HK-2 (cell line): ENCODE data around the gene CACNA2D2.

Source experiments
- DNase-seq: peaks from one replicate; pipeline ENCODE4 v3.0.0-alpha.2; 2018; ENCODE audit not compliant: unreplicated experiment

Gene CACNA2D2

DNA sequence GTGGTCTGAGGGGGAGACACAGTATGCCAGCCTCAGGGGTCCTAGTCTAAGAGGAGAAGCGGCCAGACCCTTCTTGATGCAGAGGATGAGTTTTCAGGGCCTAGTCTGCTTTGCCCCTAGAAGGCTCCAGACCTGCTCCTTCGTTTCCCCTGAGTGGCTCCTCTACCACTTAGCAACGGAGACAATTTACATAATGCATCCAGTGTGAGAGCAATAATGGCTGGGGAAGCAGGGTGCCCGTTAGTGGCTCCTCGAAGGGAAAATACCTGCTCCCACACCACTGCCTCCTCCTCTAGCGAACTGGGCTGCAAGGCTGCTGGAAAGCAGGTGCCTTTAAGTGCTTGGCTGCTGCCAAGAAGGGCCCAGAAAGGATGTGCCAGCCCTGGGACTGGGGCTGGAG lies 38.9 kb downstream of the CACNA2D2 start:
- DNase-seq = no peak

DNA sequence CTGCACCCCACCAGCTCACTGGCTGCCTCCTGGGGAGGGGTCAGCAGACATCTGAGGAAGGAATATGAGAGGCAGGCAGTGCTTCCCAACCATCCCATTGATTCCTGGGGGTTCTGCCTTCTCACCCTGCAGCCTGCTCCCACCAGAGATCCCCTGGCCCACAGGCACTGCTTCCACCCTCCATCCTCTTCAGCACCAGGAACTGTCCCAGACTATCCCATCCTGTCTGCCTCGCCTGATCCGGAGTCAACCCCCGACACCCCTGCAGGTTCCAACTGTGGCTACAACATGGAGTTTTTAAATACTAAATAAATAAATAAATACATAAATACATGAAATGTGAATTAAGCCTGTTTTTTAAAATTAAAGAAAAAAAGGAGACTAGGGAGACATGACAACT lies 43.6 kb downstream of the CACNA2D2 start:
- no peak for DNase-seq

DNA sequence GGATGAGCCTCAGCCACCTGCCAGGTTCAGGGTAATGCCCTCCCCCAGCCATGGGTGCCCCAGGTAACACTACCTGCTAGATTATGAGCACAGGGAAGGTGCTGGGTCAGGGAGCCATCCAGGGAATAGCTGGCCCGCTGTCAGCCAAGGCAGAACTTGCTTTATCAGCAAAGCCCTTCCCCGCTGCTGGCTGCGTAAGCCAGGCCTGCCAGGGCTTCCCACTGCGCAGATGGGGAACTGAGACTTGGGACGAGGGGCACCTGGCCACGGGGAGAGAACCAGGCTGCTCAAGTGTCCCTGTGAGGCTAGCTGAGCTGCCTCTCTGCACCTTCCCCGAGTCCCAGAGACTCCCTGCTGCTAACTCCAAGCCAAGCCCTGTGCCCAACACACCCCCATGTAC lies 45.4 kb downstream of the CACNA2D2 start:
- no peak for DNase-seq

DNA sequence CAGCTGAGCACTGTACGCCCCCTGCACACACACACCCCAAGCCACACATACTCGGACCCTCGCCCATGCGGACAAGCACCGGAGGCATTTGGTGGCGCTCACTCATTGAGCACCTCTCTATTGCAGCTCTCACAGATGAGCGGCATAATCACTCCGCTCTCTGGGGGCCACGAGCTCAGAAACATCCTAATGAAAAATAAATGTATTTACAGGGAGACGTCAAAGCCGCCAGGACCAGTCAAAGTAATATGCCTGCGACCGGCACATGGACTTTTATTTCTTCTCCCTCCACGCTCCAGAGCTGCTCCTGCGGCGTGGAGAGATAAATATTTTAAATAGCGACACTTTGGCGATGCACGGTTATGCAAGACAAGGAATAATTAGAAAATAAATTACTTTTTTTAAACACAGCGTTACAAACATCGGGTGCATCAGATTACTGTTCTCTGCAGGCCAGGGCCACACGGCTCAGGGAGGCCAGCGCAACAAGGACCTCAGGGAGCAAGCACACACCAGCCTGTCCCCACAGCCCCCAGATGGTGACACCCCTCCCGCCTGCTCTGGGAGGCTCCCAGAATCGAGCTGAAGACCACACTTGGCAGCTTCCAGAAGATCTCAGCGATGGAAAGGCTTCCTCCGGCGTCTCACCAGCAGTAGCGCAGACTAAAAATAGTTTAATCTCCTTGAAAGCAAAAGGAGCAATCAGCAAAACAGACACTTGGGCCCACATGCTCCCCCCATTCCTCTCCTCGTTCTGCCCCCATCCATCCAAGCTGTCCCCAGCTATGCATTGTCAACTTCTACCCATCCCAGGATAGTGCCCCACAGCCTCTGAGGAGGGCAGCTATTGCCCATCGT lies 48.0 kb downstream of the CACNA2D2 start:
- no peak for DNase-seq

DNA sequence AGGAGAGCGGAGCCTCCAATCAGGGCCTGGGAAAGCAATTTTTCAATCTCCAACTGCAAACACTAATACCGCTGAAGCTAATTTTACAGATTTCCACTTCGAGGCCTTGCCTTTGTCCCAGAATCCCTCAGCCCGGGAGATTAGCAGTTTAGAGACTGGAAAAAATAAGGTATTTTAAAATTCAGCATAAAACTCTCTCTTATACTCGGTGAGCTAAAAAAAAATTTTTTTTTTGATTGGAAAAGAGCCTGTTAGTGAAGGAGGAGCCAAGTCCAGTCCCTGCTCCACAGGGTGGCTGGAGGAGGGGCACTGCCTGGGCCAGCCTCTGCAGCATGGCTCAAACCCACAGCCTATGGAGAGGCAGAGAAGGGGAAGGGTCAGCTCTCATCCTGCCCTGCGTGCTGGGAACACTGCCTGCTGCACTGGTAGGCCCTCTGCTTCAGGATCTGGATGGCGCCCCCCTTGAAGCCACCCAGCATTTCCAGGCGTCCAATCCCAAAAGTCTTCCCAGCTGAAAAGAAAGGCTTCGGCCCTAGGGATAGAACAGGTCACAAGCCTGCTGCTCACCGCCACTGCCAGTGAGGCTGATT lies 48.9 kb downstream of the CACNA2D2 start:
- DNase-seq = no peak

DNA sequence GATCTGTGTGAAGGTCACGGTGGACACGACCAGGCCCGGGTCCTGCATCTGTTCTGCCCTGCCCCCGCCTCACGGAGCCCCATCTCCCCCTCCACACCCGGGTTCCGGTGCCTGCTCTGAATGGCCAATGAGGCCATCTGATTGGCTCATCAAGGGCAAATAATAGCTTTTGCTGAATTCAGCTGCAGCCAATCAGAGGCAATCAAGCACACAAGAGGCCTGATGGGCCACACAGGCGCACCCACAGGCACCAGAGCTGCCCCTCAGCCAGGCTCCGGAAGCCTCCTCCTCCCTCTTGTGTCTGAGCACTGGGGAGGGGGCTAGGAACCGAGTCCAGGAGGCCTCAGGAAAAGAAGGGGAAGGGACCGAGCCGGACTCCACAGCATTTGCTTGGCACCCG lies 49.5 kb downstream of the CACNA2D2 start:
- no peak for DNase-seq

DNA sequence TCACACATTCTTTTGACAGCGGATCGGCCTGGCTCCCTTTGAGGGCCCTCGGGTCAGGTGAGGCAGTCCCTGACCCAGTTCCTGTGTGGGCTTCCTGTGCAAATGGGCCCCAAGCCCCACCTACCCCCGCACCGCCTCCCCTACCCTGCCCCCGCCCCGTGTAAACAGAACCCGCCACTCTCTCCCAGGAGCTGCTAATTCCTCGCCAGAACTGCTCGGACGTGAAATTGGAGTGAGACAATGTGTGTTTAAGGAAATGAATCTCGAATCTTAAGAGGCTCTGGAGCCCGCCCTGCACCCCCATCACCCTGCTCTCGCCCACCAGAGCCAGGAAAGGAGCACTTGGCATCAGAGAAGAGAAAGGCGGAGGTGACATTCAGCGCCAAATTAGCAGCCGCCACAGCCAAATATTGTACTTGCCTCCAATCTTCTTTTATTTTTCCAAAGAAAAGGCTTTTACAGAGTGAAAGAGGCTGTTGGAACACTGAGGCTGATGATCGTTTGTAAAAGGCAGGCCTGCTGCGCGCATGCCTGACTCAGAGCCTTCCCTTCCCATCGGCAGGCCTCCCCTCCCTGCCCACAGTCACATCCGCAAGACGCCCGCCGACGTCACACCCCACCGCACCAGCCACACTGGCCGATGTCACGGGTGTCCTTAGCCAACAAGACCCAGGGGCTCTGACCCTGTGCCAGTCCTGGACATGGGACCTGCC lies 53.1 kb downstream of the CACNA2D2 start:
- DNase-seq = peak; percentile 53

DNA sequence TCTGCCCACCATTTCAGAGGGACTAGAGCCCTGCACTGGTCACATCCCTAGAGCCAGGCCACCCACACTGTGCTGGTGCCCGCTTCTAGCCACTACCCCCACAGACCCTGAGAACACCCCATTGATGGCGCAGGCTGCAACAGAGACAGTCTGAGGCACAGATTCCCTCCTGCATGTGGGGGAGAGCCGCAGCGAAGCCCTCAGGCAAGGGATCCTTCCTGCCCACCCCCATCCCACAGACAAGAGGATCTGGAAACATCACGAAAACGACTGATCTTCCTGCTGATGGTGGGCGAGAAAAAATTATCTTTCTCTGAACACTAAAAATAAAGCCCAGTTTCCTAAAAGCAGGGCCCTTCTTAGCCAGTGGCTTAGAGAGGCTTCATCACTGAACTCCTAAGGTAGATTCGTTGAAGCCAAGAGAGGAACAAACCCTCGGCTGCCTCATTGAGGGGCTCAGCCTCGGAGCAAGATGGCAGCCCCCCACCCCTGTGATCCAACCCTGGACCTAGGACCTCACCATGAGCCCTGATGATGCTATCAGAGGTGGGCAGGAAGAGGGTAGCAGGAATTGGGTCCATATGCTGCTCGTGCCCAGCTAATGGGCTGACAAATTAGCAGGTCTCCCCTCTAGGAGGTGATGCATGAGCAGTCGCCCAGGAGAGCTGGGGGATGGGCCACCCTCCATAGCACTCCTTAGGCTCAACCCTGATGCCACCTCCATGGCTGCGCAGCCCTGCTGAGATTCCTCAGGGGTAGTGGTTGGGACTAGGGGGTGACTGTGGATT lies 54.5 kb downstream of the CACNA2D2 start:
- DNase-seq = no peak

DNA sequence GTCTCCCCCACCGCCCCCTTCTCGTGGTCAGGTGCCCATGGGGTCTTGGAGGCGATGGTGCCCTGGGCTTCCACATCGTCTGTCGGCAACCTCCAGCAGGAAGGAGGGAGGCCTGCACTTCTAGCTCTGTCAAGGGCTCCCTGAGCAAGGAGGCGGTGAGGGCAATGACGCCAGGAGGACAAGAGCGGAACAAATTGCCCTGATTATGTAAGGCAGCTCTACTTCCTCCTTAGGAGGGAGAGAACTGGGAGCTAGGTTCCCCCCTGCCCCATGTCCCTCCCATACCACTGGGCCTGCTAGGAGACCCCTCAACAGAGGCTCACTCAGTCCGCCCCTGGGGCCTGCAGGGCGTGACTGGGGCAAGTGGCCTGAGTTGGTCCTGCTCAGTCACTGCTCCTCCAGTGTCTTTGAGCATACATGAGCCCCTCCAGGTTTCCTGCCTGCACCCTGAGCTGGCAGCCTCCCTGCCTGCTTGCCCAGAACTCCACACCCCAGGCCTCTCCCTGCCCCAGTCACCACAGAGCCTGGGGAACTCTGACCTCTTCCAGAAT lies 56.1 kb downstream of the CACNA2D2 start:
- no peak for DNase-seq

DNA sequence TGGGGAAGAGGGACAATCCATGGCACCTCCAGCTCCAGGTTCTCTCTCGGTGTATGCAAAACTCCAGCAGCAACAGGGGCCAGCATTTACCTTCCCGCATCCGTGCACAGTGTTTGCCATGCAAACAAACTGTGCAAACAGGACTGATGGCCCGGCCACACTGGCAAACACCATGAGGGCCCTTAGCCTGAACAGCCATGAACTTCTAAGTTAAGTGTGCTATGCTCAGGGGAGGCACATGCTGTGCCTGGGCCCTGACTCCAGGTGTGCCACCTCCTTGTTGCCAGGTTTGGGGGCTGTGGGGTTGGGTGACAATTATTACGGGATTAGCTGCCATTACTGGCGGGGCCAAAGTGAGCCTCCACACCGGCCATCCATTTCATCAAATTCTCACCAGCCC lies 57.5 kb downstream of the CACNA2D2 start:
- no peak for DNase-seq

DNA sequence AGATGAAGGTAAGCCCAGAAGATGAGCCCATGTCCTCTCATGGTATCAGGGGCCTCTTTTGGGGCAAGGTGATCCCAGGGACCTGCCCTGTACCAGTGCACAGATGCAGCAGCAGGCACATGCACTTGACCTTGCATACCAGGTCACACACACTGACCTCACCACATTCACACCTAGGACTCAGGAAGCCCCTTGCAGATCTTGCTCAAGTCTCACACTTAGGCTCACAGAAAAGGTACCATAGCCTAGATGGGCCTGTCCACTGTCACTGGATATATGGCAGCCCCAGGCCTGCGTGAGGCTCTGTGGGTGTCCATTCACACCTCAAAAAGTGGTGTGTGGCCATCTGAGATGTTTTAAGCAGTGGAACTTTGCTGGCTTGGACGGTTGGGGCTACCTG lies 58.7 kb downstream of the CACNA2D2 start:
- DNase-seq = no peak

DNA sequence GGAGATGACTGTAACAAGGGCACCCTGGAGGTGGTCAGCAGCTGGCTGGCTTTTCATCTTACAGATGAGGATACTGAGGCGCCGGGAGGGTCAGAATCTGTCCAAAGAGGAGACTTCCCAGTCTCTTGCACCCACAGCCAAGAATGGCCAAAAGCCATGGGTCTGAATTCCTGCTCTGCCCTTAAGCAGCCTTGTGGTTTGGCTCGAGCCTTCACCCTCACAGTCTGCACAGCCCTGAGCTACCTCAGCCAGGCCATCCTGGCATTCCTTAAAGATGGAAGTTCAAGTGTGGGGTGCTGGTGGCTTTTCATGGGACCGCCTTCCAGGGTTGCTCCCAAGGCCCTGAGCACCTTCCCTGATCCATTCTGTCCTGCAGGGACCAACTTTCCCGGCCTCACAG lies 59.2 kb downstream of the CACNA2D2 start:
- no peak for DNase-seq

DNA sequence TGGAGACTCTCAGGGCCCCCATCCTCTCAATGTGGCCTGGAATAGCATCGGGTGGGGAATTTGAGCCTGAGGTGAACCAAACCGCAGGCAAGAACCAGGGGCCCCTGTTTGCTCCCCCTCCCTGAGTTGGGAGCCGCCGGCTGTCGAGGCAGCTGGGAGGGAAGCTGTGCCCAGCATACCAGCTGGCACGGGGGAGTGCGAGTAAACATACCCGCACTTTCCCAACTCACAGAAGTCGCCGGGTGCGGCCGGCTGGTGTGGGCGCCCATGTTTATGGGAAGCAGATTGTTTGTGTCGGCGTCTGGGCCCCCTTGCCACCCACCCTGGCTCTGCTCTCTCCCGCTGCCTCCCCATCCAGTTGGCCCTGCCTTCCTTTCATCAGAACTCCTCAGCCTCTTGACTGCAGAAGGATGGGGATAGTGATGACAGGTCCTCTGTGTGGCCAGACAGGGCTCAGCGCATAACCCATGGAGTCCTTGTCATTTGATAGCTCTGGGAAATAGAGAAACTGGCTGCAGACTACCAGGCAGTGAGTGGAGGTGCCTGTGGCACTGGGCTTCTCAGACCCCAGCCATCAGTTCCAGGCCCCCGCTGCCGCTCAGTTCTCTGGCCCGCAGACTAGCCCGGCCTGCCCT lies 60.4 kb downstream of the CACNA2D2 start:
- no peak for DNase-seq

DNA sequence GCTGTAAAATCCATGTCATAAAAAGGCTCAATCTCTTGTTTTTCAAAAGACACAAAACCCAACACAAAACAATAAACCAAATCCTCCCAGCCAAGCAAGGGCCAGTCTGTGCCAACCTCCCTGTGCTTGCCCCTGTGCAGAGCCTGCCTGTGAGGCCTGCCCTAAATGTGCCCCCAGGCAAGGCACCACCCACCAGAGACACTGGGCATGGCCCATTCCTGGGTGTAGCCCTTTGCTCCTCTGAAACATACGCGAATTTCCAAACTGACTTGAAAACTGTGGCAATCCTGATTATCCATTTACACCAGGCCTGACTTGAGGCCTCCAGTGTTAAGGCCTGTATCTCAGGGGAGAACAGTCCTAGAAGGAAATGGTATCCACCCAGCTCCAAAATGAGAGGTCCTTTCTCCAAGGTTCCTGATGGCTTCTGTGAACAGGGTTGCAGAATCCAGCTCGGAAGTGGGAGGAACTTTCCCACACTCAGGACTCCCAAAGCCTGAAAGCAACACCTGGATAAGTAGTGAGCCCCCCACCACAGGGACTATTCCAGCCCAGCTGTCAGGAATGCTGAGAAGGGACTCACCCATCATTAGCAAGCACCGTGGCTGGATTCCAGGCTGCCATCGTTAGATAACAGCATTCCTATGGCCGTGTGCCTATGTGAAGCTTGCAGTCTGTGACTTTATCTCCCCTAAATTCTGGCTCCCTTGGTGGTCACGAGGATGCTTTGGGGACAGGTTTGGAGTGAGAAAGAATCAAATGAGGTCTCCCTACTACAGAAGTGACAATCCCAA lies 61.8 kb downstream of the CACNA2D2 start:
- DNase-seq = no peak

DNA sequence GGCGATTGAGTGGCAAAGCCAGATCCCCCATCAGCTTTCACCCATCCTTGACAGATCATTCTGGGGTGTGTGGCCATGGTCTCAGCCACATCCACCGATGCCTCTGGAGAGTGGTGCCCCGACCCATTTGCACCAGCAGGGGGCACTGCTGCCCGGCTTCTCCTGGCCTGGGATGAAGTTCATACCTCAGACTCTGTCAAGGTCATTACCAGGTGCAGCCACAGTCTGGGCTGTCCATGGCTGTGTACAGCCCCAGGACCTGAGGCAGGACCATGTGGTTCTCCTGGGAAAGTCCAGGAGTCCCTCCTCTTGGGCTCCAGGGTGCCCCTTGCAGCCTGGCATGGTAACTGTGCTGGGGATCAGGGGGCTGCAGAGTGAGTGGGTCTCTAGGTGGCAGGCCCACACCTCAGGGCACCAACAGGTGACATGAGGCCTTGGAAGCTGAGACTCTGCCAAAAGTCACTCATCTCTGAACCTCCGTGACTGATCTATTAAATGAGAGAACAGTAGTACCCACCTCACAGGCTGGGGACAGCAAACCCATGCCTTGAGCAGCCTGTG lies 67.2 kb downstream of the CACNA2D2 start:
- DNase-seq = peak; percentile 57

DNA sequence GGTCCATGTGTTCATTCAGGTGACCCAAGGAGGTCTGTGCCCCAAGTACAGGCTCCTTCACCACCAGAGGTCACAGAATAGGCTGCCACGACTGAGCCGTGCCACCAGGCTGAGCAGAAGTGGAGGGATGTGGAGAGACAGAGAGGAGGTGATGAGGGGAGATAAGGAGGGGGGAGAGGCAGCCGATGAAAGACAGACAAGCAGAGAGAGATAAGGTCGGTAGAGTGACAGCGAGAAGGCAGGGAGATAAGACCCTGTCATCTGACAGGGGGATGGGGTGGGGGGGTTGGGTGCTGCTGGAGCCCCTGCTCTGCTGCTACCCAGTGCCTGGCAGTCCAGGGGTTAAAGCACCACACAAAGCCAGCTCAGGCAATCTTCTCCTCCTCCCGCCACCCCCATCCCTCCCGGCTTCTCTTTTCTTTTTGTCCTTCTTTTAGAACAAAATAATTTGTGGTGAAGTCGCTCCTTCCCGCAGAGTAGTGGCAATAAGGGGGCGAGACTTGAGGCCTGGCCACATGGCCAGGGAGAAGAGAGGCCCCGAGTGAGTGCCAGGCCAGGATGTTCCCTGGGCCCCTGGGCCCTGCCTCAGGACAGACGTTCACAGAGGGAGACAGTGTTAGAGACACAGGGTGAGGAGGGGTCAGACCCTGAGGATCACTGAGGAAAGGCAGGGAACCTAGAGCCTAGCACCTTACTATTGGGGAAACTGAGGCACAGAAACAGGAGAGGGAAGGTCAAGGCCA lies 67.9 kb downstream of the CACNA2D2 start:
- DNase-seq = no peak

DNA sequence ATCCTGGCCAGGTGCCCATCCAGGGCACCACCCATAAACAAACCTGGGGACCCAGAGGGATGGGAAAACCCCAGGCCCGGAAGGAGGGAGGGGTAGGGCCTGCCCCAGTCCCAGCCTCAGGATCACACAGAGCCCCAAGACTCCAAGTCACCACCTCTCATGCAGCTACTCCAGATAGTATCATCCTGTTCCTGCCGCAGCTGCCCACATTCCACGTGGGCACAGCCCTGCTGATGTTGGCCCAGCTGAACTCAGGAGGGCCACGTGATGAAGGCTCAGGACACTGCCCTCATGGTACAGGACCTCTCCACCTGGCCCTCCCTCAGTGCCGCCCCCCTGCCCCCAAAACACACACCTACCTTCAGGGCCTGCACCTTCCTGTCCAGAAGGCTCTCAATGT lies 69.5 kb downstream of the CACNA2D2 start:
- no peak for DNase-seq

DNA sequence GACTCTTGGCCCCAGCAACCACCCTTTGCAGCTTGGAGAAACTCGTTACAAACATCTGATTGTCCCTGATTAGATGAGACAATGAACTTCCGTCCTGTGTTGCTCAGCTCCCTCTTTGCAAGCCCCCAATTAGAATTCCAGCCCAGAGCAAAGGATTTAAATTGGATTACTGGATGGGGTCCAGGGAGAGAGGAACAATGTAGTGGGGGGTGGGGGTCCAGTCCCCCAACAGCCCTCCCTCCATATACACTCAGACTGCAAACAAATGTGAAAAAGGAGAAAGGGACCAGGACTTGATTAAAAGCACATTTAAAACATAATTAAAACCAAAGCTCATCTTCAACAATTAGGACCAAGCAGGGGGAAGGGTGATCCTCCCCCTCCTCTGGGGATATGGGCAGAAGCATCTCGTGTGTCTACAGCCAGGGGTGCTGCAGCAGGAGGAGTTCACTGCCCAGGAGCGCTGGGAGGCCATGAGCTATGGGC lies 72.4 kb downstream of the CACNA2D2 start:
- DNase-seq = no peak

DNA sequence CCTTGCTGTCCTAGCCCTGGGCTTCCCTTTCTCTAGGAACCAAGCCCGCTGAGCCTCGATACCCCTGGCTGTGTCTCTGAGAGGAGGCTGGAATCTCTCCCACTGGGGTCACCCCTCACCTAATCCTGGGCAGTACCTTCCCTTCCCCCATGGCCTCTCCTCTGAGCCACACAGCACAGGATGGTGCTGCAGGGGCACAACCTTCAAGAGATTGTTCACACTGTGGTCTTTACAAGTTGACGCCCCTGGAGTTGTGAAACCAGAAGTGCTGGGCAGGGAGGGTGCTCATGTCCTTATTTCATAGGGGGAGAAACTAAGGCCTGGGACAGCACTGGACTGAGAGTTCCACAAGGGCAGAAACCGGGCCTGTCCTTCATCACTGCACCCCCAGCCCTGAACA lies 73.2 kb downstream of the CACNA2D2 start:
- DNase-seq = no peak
